Large intestine (tissue), 3 donors: ENCODE data around the gene TYW1. TPM values are rescaled to one million over a fixed set of nuclear protein-coding genes. Genes with fewer than 3 reads are reported as not detected.
A peak's percentile ranks its signal among the peaks of the same experiment; 100 is the strongest.
"Not testable (repeated sequence)": the region's sequence is repeated elsewhere in the genome, so short reads cannot be mapped to it uniquely, and the experiment has no call there.

Source experiments
- DNase-seq, 2 donors: peaks; one replicate each; pipeline versions ENCODE4 v3.0.0 to v3.0.0-alpha.2; 2013
- H3K27ac ChIP-seq: one replicate; pipeline ENCODE4 v1.5.1; 2013; ENCODE audit warnings: low read length
- H3K27me3 ChIP-seq: 2 replicates; pipeline ENCODE4 v1.6.1; 2013; ENCODE audit warnings: low read length; ENCODE audit not compliant: control insufficient read depth, insufficient read depth
- H3K36me3 ChIP-seq: 2 replicates; pipeline ENCODE4 v1.6.1; 2013; ENCODE audit warnings: low read length; ENCODE audit not compliant: control insufficient read depth, insufficient read depth
- H3K4me1 ChIP-seq: one replicate; pipeline ENCODE4 v1.6.1; 2013; ENCODE audit warnings: low read length; ENCODE audit not compliant: control insufficient read depth, insufficient read depth
- H3K4me3 ChIP-seq: one replicate; pipeline ENCODE4 v1.5.1; 2013; ENCODE audit warnings: low read length
- H3K9me3 ChIP-seq: one replicate; pipeline ENCODE4 v1.6.1; 2013; ENCODE audit warnings: mild to moderate bottlenecking, low read depth, low read length, moderate library complexity; ENCODE audit not compliant: control insufficient read depth
- whole genome bisulfite sequencing: methylation state at CpG from one replicate; pipeline ENCODE4 v1.1.5; 2013; ENCODE audit warnings: low lambda C conversion rate; ENCODE audit not compliant: insufficient coverage; 5-methylcytosine and 5-hydroxymethylcytosine counted together
- polyA plus RNA-seq: library from polyadenylated mRNA; unstranded; fragments of 120-200 nt; gene quantifications from one replicate; pipeline ENCODE4 v1.2.1, GENCODE V29; 2013

The TYW1 gene
- polyA plus RNA-seq, 1 donor, result 20.0 TPM

DNA sequence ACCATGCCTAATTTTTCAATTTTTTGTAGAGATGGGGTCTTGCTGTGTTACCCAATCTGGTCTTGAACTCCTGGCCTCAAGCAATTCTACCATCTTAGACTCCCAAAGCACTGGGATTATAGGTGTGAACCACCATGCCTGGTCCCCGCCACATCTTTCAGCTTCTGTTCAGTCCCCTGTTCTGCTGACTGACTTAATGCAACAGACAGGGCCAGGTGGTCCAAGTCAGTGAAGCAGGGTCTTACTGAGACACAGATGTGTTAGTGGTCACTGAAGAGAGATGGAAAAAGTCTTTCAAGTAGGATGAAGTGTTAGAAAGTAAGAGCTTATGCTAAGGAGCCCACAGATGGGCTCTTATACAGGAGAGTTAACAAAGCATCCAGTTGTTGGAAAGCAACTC lies 246.2 kb downstream of the TYW1 start:
- not testable (repeated sequence) for H3K27me3 ChIP-seq, H3K4me1 ChIP-seq, H3K36me3 ChIP-seq, H3K27ac ChIP-seq, DNase-seq, H3K9me3 ChIP-seq, H3K4me3 ChIP-seq
- WGBS, result no CpG with 5 or more reads among the region's 1 CpG

DNA sequence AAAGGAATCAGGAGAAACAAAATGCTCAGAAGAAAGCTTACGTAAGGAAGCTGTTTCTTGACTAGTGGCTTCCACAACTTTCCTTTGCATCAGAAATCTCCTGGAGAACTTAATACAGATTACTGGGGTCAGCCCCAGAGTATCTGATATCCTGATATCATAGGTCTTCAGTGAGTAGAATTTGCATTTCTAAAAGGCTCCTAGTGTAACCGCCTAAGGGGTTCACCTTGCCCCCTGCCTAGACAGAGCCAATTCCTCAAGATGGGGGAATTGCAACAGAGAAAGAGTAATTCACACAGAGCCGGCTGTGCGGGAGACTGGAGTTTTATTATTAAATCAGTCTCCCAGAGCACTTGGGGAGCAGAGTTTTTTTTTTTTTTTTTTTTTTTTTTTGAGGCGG lies 251.7 kb downstream of the TYW1 start:
- H3K4me1 ChIP-seq, H3K4me3 ChIP-seq, H3K27ac ChIP-seq, DNase-seq, H3K36me3 ChIP-seq, H3K27me3 ChIP-seq, H3K9me3 ChIP-seq: not testable (repeated sequence)
- no CpG with 5 or more reads among the region's 5 CpGs for WGBS

DNA sequence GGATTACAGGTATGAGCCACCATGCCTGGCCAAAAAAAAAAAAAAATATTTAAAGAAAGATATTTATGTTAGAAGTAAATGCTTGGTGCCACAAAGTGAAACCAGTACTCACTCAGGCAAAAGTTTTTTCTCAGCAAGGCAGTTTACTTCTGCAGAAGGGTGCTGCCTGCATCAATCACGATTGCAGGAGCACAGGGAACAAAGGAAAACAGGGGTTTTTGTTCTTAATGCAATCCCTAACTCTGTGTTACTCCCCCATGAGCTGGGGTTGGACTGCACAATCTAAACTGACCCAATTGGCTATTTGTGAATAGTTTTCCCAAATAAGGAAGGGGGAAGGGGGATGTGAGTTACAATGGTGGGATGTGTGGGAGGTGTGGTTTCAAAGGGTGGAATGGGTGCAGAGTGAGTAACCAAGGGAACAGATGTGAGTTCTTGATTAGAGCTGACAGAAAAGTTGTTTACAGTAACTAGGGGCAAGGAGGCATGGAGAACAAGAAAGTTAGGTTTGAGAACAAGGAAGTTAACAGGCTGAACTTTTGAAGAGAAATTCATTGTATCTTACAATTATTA lies 255.4 kb downstream of the TYW1 start:
- Histone ChIP-seq H3K9me3 (no peaks in the 10 kb centered on the region), H3K27me3 (no peaks in the 10 kb centered on the region), H3K4me3 (no peak overlapping the region), H3K4me1 (no peaks in the 10 kb centered on the region), H3K27ac (no peak overlapping the region), H3K36me3 (no peaks in the 10 kb centered on the region)
- no peak for DNase-seq
- no CpG with 5 or more reads among the region's 1 CpG for WGBS

DNA sequence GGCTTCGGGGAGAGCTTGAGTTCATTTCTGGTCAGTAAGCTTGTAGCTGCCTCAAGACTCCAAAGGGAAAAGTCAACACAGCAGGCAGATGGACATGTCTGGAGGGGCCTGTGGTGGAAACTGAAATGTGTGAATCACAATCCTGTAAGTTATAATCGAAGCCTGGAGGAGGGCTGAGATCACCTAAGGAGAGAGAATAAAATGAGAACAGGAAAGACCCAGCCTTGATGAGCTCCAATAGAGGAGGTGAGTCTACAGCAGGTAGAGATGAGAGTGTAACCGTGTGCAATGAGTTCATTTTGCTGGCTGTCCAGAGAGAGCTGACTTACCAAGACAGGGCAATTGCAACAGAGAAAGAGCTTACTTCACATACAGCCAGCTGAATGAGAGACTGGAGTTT lies 258.4 kb downstream of the TYW1 start:
- not testable (repeated sequence) for H3K36me3 ChIP-seq, H3K9me3 ChIP-seq, H3K4me1 ChIP-seq, H3K4me3 ChIP-seq, H3K27me3 ChIP-seq, DNase-seq, H3K27ac ChIP-seq
- no CpG with 5 or more reads among the region's 3 CpGs for WGBS

DNA sequence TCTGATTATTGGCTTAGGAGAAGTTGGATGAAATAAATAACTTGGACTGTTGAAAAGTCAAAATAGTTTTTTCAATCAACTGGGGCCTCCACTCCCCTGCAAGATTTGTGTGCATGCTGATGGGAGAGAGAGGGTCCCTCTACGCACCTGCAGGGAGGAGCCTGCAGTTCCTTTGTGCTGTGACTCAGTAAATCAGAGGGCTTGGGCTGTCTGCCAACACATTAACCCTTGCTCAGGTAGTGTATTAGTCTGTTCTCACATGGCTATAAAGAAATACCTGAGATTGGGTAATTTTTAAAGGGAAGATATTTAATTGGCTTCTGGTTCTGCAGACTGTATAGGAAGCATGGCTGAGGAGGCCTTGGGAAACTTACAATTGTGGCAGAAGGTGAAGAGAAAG lies 261.1 kb downstream of the TYW1 start:
- H3K9me3 ChIP-seq, H3K27me3 ChIP-seq, H3K4me3 ChIP-seq, H3K27ac ChIP-seq, H3K4me1 ChIP-seq, H3K36me3 ChIP-seq: not testable (repeated sequence)
- peak in 1 of 2 donors; percentile 17 for DNase-seq
- no CpG with 5 or more reads among the region's 1 CpG for WGBS

DNA sequence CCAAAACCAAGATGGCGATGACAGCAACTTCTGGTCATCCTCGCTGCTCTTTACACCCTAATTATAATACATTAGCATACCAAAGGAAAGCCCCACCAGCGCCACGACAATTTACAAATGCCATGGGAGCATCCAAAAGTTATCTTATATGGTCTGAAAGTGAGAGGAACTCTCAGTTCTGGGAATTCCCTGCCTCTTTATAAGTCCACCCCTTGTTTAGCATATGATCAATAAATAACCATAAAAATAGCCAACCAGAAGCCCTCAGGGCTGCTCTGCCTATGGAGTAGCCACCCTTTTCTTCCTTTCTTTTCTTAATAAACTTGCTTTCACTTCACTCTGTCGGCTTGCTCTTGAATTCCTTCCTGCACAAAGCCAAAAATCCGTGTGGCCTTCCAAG lies 262.7 kb downstream of the TYW1 start:
- H3K27me3 ChIP-seq, DNase-seq, H3K27ac ChIP-seq, H3K9me3 ChIP-seq, H3K4me1 ChIP-seq, H3K36me3 ChIP-seq, H3K4me3 ChIP-seq: not testable (repeated sequence)
- WGBS, result no CpG with 5 or more reads among the region's 6 CpGs

DNA sequence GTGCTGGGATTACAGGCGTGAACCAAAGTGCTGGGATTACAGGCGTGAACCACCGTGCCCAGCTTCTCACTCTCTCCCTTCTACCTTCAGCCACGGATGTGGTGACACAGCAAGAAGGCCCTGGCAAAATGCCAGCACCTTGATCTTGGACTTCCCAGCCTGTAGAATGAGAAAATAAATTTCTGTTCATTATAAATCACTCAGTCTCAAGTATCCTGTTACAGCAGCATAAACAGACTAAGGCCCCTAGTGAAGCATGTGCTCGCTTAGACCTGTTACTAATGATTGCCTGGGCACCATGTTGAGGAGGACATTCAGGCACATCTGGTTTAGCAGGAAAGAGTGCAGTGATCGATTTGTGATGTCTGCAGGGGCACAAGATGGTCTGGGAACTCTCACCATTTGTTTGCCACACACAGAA lies 263.5 kb downstream of the TYW1 start:
- not testable (repeated sequence) for H3K27ac ChIP-seq, H3K36me3 ChIP-seq, DNase-seq, H3K27me3 ChIP-seq, H3K4me1 ChIP-seq, H3K4me3 ChIP-seq, H3K9me3 ChIP-seq
- no CpG with 5 or more reads among the region's 6 CpGs for WGBS

DNA sequence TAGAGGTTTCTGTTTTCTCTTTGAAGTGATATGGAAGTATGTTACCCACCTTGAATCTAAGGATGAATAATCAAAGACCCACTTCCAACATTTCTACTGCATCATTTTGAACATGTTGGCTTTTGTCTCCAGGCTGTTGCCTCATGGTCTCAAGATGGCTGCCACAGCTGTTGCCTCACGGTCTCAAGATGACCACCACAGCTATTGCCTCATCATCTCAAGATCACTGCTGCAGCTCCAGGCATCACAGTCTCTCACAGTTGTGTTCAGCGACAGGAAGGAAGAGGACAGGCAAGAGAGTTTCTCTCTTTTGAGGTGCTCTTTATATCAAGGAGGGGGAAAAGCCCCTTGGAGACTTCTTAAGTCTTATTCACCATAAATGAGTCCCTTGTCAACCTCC lies 267.4 kb downstream of the TYW1 start:
- not testable (repeated sequence) for DNase-seq, H3K4me3 ChIP-seq, H3K4me1 ChIP-seq, H3K27me3 ChIP-seq, H3K27ac ChIP-seq, H3K9me3 ChIP-seq, H3K36me3 ChIP-seq
- no CpG with 5 or more reads among the region's 2 CpGs for WGBS

DNA sequence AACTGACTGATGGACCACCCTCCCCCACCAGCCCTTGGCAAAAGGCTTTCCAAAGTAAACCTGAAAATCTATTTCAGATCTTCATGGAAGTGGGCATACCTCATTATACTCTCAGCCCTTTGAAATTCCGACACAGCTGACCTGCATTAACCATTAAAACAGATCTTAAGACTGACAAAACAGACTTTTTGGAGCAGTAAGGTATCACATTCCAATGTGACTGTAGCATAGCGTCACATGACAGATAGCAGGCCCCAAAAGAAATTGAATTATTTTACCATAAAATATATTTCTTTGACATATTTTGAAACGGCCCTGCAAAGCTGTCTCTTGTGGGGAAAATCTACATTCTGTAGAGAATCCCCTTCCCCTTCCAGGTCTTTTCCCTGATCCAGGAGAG lies 269.4 kb downstream of the TYW1 start:
- H3K27me3 ChIP-seq, H3K4me3 ChIP-seq, H3K9me3 ChIP-seq, H3K27ac ChIP-seq, H3K36me3 ChIP-seq, DNase-seq, H3K4me1 ChIP-seq: not testable (repeated sequence)
- WGBS, result 75% methylated on average over 2 of the region's 3 CpGs

DNA sequence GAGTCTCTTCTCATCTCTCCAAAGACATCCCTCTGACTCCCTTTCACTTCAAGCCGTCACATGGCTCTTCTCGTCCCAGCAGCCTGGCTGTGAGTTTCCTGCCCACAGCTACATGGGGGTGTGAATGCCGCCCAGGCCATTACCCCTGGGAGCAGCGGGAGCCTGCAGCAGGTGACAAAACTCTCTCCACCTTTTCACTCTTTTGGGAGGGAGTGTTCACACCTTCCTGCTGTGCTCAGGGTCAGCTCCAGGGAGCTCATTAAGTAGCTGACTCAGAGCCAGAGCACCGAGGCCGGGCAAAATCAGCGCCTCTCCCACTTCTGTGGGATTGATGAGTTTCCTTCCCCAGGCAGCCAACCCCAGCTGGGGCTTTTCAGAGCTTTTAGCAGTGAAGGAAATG lies 271.3 kb downstream of the TYW1 start:
- no peak overlapping the region for H3K4me3 ChIP-seq
- WGBS, result no CpG with 5 or more reads among the region's 7 CpGs
- H3K36me3 ChIP-seq, result no peaks in the 10 kb centered on the region
- H3K4me1 ChIP-seq, result no peaks in the 10 kb centered on the region
- DNase-seq, result no peak
- H3K27me3 ChIP-seq, result no peaks in the 10 kb centered on the region
- H3K9me3 ChIP-seq, result no peaks in the 10 kb centered on the region
- H3K27ac ChIP-seq, result no peak overlapping the region

DNA sequence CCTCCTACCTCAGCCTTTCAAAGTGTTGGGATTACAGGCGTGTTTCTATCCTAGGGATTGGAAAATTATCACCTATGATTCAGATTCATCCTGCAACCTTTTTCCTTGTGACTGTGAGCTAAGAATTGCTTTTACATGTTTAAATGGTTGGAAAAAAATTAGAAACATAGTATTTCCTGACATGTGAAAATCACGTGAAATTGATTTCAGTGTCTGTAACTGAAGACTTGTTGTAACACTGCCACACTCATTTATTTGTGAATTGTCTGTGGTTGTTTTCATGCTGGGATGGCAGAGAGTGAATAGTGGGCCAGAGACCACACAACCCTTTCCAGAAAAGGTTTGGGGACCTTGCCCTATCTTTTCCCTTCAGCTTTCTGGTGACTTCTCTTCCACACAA lies 273.3 kb downstream of the TYW1 start:
- H3K4me3 ChIP-seq, H3K9me3 ChIP-seq, H3K27ac ChIP-seq, H3K36me3 ChIP-seq, H3K27me3 ChIP-seq, H3K4me1 ChIP-seq, DNase-seq: not testable (repeated sequence)
- 100% methylated on average over 1 of the region's 2 CpGs for WGBS
